ENCODE data around the gene NLRP14. TPM values are rescaled to one million over a fixed set of nuclear protein-coding genes. Genes with fewer than 3 reads are reported as not detected.

The NLRP14 gene
- total and polyA plus RNA-seq, 2 experiments from 2014 or later = not detected

- peaks cover 19% of the 10 kb centered on the region for H3F3A ChIP-seq (ENCODE audit: insufficient read depth)
- no peak overlapping the region for H3K27ac ChIP-seq
- H3K4me1 ChIP-seq (ENCODE audit: insufficient read depth) = peaks cover 26% of the 10 kb centered on the region
- no peak overlapping the region for H3K4me3 ChIP-seq
- H3K4me2 ChIP-seq (ENCODE audit: unreplicated experiment) = peak overlapping the region; percentile 1
- no peaks in the 10 kb centered on the region for H4K20me1 ChIP-seq (ENCODE audit: insufficient read depth)
- no peaks in the 10 kb centered on the region for H3K9me2 ChIP-seq (ENCODE audit: insufficient read depth)
- TF ChIP-seq EZH2phosphoT487 (IDR thresholded peaks at IDR 0.05; ENCODE audit: insufficient read depth, low read depth) (no peak), EZH2 (IDR thresholded peaks at IDR 0.05; ENCODE audit: insufficient read depth, poor library complexity, severe bottlenecking) (no peak)
- H3K36me3 ChIP-seq (ENCODE audit: low read depth) = no peaks in the 10 kb centered on the region
- H3K9me3 ChIP-seq (ENCODE audit: low read depth) = no peaks in the 10 kb centered on the region
- H2AFZ ChIP-seq = no peak overlapping the region
- DNase-seq = peak; percentile 51
- H3K27me3 ChIP-seq (replicated peaks; ENCODE audit: insufficient read depth) = no peaks in the 10 kb centered on the region
- no peaks in the 10 kb centered on the region for H3K79me2 ChIP-seq (ENCODE audit: insufficient read depth)
- in situ Hi-C loops (cut with MboI) = no loop called here
- H3K9ac ChIP-seq = no peak overlapping the region
Measured at GRCh38 chr11:6988506-6988905, 31.8 kb upstream of the NLRP14 start.

DNA sequence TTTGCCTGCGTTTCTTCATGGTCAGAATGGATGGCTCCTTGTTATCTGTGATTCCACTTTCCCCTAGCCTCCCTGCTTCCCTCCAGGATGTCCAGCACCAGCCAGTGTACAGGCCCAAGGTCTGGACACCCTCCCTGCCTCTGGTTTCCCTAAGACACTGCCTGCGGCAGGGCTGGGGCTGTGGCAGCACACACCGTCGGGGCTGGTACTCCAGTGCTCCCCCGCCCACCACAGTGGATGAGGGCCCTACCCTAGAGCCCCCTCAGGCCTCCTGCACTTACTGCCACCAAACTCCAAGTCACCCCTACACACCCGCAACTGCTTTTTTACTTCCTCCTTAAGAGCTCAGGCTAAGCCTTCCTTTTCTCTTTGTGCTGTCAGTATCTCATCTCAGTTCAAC lies 29.1 kb upstream of the NLRP14 start:
- H3K4me1 ChIP-seq (ENCODE audit: insufficient read depth) = peaks cover 29% of the 10 kb centered on the region
- H3K9me3 ChIP-seq (ENCODE audit: low read depth) = no peaks in the 10 kb centered on the region
- TF ChIP-seq EZH2phosphoT487 (IDR thresholded peaks at IDR 0.05; ENCODE audit: insufficient read depth, low read depth) = no peak
- no peak for TF ChIP-seq EZH2 (IDR thresholded peaks at IDR 0.05; ENCODE audit: insufficient read depth, poor library complexity, severe bottlenecking)
- no peak overlapping the region for H3K4me3 ChIP-seq
- no peaks in the 10 kb centered on the region for H3K79me2 ChIP-seq (ENCODE audit: insufficient read depth)
- peaks cover 23% of the 10 kb centered on the region for H3F3A ChIP-seq (ENCODE audit: insufficient read depth)
- H3K36me3 ChIP-seq (ENCODE audit: low read depth) = no peaks in the 10 kb centered on the region
- no peak overlapping the region for H3K27ac ChIP-seq
- no peaks in the 10 kb centered on the region for H3K27me3 ChIP-seq (replicated peaks; ENCODE audit: insufficient read depth)
- no peak for DNase-seq
- in situ Hi-C loops (cut with MboI) = no loop called here
- H3K4me2 ChIP-seq (ENCODE audit: unreplicated experiment) = no peak overlapping the region
- no peaks in the 10 kb centered on the region for H3K9me2 ChIP-seq (ENCODE audit: insufficient read depth)
- H2AFZ ChIP-seq = no peak overlapping the region
- 85 to 86% methylated on average over 5 to 6 of the region's 6 CpGs for WGBS, 2 experiments (ENCODE audit: low coverage in 1 of 2, low lambda C conversion rate in 2 of 2, missing lambda C conversion rate in 2 of 2)
- no peak overlapping the region for H3K9ac ChIP-seq
- H4K20me1 ChIP-seq (ENCODE audit: insufficient read depth) = no peaks in the 10 kb centered on the region

- Histone ChIP-seq H3K36me3 (ENCODE audit: low read depth) (no peaks in the 10 kb centered on the region), H3K4me3 (peak overlapping the region; percentile 53), H3K4me1 (ENCODE audit: insufficient read depth) (peaks cover 29% of the 10 kb centered on the region), H3K9me2 (ENCODE audit: insufficient read depth) (no peaks in the 10 kb centered on the region), H3F3A (ENCODE audit: insufficient read depth) (peaks cover 23% of the 10 kb centered on the region), H3K9ac (peak overlapping the region; percentile 45), H2AFZ (peak overlapping the region; percentile 44; the same call in 1 of the 2 replicates), H3K9me3 (ENCODE audit: low read depth) (no peaks in the 10 kb centered on the region), H3K4me2 (ENCODE audit: unreplicated experiment) (peak overlapping the region; percentile 79), H4K20me1 (ENCODE audit: insufficient read depth) (no peaks in the 10 kb centered on the region), H3K79me2 (ENCODE audit: insufficient read depth) (no peaks in the 10 kb centered on the region), H3K27me3 (replicated peaks; ENCODE audit: insufficient read depth) (no peaks in the 10 kb centered on the region), H3K27ac (peak overlapping the region; percentile 79)
- 67 to 68% methylated on average over 2 of the region's 2 CpGs for WGBS, 2 experiments (ENCODE audit: low coverage in 1 of 2, low lambda C conversion rate in 2 of 2, missing lambda C conversion rate in 2 of 2)
- DNase-seq = peak; percentile 47
- no peak for TF ChIP-seq EZH2 (IDR thresholded peaks at IDR 0.05; ENCODE audit: insufficient read depth, poor library complexity, severe bottlenecking)
- no peak for TF ChIP-seq EZH2phosphoT487 (IDR thresholded peaks at IDR 0.05; ENCODE audit: insufficient read depth, low read depth)
- in situ Hi-C loops (cut with MboI) = no loop called here
Measured at GRCh38 chr11:6992026-6992425, 28.3 kb upstream of the NLRP14 start.

GRCh38 chr11:6992457-6993417 lies 27.5 kb upstream of the NLRP14 start:
- Histone ChIP-seq H3K9ac (peak overlapping the region; percentile 45), H3K36me3 (ENCODE audit: low read depth) (no peaks in the 10 kb centered on the region), H3K79me2 (ENCODE audit: insufficient read depth) (no peaks in the 10 kb centered on the region), H3K9me3 (ENCODE audit: low read depth) (no peaks in the 10 kb centered on the region), H3K27me3 (replicated peaks; ENCODE audit: insufficient read depth) (no peaks in the 10 kb centered on the region), H3K4me2 (ENCODE audit: unreplicated experiment) (peak overlapping the region; percentile 79), H3K4me3 (peak overlapping the region; percentile 53), H3F3A (ENCODE audit: insufficient read depth) (peaks cover 23% of the 10 kb centered on the region), H3K27ac (peak overlapping the region; percentile 79), H3K9me2 (ENCODE audit: insufficient read depth) (no peaks in the 10 kb centered on the region), H2AFZ (peak overlapping the region; percentile 44; the same call in 1 of the 2 replicates), H3K4me1 (ENCODE audit: insufficient read depth) (peaks cover 29% of the 10 kb centered on the region), H4K20me1 (ENCODE audit: insufficient read depth) (no peaks in the 10 kb centered on the region)
- 16 to 18% methylated on average over 11 of the region's 11 CpGs for WGBS, 2 experiments (ENCODE audit: low coverage in 1 of 2, low lambda C conversion rate in 2 of 2, missing lambda C conversion rate in 2 of 2)
- DNase-seq = peak; percentile 93
- TF ChIP-seq EZH2 (IDR thresholded peaks at IDR 0.05; ENCODE audit: insufficient read depth, poor library complexity, severe bottlenecking) (no peak), EZH2phosphoT487 (IDR thresholded peaks at IDR 0.05; ENCODE audit: insufficient read depth, low read depth) (no peak)
- in situ Hi-C loops (cut with MboI) = no loop called here
